ENCODE measurements around the gene NEDD9.

NEDD9 gene

GRCh38 chr6:11218538-11219399 is 13.7 kb downstream of the NEDD9 start:
- DNase-seq, result peak in 12 of 56 donors; percentile 6 to 47 (median 18)

DNA sequence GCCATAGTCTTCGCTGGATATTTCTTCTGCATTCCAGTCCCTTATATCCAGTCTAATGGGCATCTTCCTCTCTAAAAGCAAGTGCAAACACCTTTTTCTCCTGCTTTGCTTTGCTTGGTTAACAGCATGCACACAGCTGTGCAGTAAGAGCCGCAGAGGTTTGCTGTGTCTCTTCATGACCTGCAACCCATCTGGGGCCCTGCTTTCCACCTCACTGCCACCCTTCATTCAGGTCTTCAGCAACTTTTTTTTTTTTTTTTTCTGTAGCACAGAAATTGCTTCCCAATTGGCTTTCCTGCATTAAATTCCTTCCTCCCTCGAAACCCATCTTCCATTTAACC is 14.4 kb downstream of the NEDD9 start:
- DNase-seq, result no peak

DNA sequence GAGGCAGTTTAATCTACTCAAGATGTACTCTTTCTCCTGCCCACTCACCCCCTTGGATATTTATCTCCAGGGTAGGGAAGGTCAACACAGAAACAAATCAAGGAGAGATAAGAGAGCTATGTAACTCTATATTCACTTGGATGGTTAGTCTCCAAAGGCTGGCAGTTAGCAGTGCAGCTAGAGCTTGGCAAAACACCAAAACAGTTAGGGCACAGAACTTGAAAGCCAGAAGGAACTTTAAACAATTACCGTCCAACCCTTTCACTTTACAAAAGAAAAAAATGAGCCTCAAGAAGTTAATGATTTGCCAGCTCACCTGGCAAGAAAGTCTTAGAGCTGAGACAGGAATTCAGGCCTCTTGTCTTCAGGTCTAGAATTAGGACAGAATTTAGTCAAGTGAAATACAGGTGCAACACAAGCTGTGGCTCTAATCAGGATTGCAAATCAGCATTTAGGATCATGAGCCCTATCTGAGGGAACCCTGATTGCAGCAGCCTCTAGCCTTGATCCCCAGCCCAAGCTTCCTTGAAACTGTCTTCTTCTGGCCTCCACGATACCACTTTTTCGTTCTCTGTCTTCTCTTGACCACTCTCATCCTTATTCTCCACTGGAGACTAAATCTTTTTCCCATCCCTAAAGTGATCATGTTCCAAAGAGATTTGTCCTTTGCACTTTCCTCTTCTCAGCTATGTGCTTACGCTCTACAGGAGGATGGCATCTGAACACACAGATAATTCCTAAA is 14.9 kb downstream of the NEDD9 start:
- DNase-seq, result no peak

GRCh38 chr6:11215773-11216172 is 16.7 kb downstream of the NEDD9 start:
- DNase-seq, result no peak

DNA sequence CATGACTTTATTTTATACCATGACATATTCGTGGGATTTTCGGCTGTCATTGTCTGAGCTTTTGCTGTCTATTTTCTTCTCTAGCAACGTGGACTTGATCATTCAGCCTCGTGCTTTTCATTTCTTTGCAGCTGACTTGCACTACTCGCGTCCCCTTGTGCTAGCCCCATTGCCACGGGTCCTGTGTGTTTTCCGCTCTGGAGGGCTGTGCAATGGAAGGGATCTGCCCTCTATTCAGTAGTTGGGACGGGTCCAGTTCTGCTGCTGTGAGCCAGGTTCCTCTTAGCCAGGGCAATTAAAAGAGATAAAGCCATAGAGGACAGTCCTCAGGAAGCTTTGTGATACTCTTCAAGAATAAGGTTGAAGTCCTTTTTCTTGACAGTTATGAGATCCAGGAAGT is 17.6 kb downstream of the NEDD9 start:
- peak in 2 of 56 donors; percentile 10 to 14 for DNase-seq

DNA sequence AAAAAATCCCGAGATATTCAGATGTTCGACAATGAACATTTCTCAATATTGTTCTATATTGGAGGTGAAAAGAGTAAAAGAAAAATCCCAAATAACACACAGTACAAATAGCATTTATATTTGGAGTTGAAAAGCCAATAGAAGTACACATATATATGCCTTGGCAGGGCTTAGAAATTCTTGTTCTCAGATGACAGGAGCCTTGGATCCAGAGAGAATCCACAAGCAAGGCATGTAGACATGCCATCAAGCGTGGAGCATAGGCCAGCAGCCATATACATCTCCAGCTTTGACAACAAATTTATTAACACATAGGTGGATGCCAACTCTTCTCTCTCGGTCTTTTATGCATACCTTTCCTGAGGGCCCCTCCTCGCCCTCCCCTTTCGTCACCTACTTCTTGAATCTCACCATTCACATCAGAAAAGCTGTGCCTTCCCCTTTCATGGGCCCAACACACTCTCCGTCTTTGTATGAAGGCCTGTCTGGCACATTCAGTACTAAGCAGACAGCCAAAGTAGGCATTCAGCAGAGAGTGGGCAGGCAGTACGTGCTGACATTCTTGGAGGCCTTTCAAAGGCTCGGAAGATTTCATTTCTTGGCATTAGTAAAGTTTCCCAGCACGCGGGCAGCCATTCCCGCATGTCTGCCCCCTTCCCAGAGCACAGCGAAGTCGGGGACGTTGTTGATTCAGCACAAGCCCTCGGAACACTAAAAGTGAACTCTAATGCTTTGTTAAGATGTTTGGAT is 18.2 kb downstream of the NEDD9 start:
- DNase-seq, result peak in 35 of 56 donors; percentile 8 to 66 (median 30)

GRCh38 chr6:11213422-11214021 is 18.9 kb downstream of the NEDD9 start:
- DNase-seq, result no peak

DNA sequence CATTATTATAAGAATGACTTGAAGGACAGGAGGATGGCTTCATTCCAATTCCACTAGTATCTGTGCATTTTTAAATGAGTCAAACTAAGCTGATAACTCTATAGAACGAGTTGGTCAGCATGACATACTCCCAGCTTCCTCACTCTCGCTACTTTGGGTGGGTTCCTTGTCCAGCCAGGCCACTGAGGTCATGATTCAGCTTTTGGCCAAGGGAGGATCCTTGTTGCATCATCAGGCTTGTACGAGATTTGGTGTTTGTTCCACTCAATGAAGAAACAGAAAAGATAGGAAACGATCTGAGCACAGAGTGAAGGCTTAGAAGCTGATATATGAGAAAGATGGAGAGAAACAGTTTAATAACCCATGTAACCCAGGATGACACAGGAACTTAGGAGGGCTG is 19.8 kb downstream of the NEDD9 start:
- no peak for DNase-seq

DNA sequence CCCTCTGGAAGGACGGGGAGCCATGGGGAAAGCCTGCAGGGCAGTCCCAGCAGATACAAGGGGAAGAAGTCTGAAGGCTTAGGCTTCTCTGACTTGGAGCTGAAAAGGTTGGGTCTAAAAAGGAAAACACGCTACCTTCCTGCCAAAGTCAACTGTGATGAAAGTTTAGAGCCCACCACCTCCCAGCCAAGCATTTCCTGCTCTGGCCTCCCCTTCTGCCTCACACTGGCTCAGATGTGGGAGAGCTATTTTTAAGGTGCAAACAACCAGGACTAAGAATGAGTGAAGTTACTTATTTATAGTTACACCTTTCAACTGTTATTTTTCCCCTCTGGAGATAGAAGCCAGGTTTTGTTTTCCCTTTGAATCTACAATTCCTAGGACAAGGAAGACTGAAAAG is 21.2 kb downstream of the NEDD9 start:
- no peak for DNase-seq

GRCh38 chr6:11210386-11211138 is 21.9 kb downstream of the NEDD9 start:
- DNase-seq, result no peak

GRCh38 chr6:11209906-11210305 is 22.6 kb downstream of the NEDD9 start:
- DNase-seq, result no peak

DNA sequence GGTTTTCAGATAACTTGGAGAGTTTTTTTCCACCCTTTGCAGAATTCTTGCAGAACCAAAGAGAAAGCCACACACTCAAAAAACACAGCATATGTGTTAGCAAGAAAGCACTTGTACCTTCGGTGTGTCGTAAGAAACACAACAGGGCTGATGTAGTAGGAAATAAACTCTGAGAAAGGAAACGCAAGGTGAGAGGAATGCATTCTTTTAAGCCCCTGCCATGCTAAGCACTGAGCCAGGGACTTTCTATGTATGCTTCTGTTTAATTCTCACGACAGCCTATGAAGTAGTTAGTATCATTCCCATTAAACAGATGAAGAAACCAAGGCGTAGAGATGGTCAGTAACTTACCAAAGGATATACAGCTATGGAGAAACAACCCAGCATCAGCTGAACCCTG is 23.1 kb downstream of the NEDD9 start:
- DNase-seq, result no peak

DNA sequence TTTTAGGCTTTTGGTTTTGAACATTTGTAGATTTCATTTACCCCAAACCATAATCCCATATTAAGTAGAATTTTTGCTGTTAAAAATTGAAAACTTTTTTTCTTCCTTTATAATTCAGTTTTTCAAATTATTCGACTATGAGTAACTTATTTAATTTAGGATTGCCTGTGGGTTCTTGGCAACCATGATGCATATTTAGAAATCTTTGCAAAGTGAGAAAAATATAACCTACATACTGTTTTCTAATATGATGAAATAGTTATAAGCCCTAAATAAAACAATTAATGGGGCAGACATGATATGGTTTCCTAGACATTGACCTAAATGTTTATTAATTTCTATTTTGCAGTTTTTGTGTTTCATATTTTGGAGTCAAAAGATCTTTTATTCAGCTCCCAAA is 23.6 kb downstream of the NEDD9 start:
- DNase-seq, result no peak

DNA sequence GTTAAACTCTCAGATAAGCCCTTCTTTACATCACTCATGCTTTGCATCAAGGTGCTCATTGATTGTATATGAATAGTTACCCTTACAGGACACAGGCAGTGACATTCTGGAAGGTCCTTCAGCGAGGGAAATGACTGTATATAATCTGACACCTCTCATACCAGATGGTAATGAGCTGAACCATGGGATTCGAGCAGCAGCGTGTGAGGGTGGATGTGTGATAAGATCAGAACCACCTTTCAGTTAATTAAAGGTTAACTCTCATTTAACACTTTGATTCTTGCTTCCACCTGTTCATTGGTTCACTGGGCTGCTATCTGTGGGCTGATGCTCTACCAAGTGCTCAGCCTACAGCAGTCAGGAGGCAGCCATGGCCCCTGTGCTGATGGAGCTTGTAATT is 24.2 kb downstream of the NEDD9 start:
- DNase-seq, result no peak

GRCh38 chr6:11207199-11207968 is 25.1 kb downstream of the NEDD9 start:
- peak in 10 of 56 donors; percentile 10 to 63 (median 30) for DNase-seq

DNA sequence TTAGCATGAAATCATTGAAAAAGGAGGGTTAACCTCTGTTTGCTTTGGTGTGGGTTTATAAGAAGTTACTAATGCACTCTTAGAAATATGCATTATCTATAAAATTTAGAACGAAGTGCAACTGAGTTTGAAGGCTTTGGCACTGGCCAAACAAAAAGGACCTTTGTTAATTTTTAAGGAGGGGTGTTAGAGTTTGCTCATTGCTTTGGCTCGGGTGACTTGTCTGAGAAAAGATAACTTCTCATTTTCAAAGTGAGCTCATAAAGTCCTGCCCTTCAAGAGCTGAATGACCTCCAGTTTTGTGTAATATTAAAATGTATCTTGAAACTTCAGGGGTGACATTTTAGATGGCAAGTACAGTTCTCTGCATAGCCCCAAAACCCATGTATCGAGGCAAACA is 25.9 kb downstream of the NEDD9 start:
- DNase-seq, result no peak

- DNase-seq, result no peak
Measured at GRCh38 chr6:11204794-11205366, 27.6 kb downstream of the NEDD9 start.

GRCh38 chr6:11204005-11204399 is 28.5 kb downstream of the NEDD9 start:
- DNase-seq, result no peak

DNA sequence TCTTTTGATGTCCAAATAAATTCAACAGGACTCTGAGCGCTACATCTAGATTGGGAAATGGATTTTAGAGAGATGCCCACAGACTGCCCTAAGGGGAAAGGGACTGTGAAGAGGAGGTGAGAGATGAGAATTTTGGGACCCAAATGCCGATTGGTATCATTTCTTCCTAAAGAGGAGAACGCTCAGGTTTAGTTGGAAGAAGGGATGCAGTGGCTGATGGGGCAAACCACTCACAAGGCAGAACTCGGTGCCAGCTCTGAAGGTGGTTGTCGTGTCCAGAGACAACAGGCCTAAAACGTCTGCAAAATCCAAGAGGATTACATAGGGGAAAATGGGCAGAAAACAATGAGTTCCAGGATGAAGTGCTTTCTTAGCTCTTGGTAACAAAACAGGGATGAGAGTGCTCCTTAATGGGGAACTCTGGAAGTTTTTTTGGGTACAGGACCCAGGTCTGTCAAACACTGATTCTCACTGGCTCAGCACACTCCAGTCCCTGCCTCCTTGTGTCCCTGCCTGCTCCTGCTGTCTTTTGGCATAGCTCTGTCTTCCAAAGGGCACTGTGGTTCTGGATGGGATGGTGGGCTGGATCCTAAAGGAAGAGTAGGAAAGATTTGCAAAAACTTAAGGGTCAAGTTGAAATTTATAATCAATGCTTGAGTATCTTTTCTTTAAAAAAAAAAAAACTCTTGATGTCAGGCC is 29.0 kb downstream of the NEDD9 start:
- DNase-seq, result no peak

All from amygdala (tissue), 56 donors.